ENCODE measurements around the gene CEBPA. TPM values are rescaled to one million over a fixed set of nuclear protein-coding genes. Genes with fewer than 3 reads are reported as not detected.

CEBPA gene
- total and polyA plus RNA-seq, 2 experiments from 2014 or later = 2.4 to 6.2 TPM

GRCh38 chr19:33274663-33275558 lies 27.4 kb downstream of the CEBPA start:
- Histone ChIP-seq H3K9me3 (ENCODE audit: low read depth) (no peaks in the 10 kb centered on the region), H3K27me3 (no peaks in the 10 kb centered on the region), H3K4me1 (ENCODE audit: low read depth) (peaks cover 7% of the 10 kb centered on the region), H3K36me3 (no peaks in the 10 kb centered on the region), H3K27ac (no peak overlapping the region), H3K4me3 (no peak overlapping the region)
- DNase-seq (ENCODE audit: low read depth in 1 of 2, low spot score in 1 of 2) = no peak
- TF ChIP-seq, protein P1, sequence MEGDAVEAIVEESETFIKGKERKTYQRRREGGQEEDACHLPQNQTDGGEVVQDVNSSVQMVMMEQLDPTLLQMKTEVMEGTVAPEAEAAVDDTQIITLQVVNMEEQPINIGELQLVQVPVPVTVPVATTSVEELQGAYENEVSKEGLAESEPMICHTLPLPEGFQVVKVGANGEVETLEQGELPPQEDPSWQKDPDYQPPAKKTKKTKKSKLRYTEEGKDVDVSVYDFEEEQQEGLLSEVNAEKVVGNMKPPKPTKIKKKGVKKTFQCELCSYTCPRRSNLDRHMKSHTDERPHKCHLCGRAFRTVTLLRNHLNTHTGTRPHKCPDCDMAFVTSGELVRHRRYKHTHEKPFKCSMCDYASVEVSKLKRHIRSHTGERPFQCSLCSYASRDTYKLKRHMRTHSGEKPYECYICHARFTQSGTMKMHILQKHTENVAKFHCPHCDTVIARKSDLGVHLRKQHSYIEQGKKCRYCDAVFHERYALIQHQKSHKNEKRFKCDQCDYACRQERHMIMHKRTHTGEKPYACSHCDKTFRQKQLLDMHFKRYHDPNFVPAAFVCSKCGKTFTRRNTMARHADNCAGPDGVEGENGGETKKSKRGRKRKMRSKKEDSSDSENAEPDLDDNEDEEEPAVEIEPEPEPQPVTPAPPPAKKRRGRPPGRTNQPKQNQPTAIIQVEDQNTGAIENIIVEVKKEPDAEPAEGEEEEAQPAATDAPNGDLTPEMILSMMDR (IDR thresholded peaks at IDR 0.05; ENCODE audit: low read depth, low read length) = no peak

DNA sequence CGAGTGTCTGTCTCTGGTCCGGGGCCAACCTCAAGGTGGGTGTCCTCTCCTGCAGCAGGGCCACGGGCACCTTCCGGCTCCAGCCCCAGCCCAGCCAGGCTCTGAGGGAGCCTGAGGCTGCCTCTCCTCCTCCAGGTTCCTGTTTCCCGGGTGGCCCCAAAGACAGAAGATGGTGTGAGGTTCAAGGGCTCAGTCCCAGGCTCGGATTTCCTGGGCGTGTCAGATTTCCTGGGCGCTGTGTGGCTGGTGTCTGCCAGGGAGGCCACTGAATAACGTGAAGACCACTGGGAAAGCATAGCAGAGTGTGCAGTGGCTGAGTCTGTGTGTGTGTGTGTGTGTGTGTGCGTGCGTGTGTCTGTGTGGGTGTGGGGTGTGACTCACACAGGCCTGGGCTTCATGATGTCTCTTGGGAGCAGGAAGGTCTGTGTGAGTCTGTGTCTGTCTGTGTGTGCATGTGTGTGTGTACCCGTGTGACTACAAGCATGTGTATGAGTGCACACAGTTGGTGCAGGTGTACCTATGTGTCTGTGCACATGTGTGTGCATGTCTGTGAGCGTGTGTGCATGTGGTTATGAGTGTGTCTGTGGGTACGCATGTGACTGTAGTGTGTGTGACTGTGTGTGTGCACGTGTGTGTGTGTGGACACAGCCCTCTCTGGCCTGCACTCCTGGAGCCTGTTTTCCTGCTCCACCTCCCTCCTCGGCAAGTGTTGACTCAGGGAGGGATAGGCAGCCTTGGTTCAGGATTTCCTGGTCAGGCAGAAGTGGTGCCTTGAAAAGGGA lies 28.3 kb downstream of the CEBPA start:
- peak in 1 of 2 donors; percentile 90 for DNase-seq (ENCODE audit: low read depth in 1 of 2, low spot score in 1 of 2)
- Histone ChIP-seq H3K9me3 (ENCODE audit: low read depth) (no peaks in the 10 kb centered on the region), H3K4me3 (no peak overlapping the region), H3K27ac (no peak overlapping the region), H3K4me1 (ENCODE audit: low read depth) (peaks cover 7% of the 10 kb centered on the region), H3K27me3 (no peaks in the 10 kb centered on the region), H3K36me3 (no peaks in the 10 kb centered on the region)
- TF ChIP-seq, protein P1 (IDR thresholded peaks at IDR 0.05; ENCODE audit: low read depth, low read length) = no peak

DNA sequence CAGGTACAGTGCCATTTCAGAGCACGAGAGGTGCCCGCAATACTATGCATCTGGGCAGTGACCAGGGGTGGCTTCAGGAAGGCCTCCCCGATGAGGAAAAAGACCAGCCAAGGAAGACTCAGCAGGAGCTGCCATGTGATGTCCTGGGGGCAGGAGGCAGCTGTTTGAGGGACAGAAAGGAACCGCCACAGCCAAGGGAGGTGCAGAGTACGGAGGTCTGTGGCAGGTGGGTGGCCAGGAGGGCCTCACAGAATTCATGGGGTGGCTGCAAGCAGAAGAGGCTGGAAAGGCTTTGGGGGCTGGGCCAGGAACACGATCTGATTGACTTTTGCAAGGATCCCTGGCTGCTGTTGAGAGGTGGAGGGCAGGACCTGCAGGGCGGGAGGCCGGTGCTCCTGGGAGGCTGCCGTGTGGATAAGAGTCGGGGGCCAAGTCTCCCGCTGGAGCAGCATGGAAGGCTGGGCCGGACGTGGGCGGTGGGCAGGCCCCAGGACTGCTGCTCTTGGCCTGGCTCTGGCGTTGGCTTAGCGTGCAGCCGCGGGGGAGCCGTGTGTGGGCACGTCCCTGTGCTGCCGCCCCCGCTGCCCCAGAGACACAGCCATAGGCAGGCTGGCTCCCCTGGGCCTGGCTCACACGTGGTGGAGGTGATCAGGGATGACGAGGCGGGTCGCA lies 29.1 kb downstream of the CEBPA start:
- Histone ChIP-seq H3K4me3 (no peak overlapping the region), H3K36me3 (no peaks in the 10 kb centered on the region), H3K27me3 (no peaks in the 10 kb centered on the region), H3K9me3 (ENCODE audit: low read depth) (no peaks in the 10 kb centered on the region), H3K27ac (no peak overlapping the region), H3K4me1 (ENCODE audit: low read depth) (peaks cover 7% of the 10 kb centered on the region)
- TF ChIP-seq, protein P1 (IDR thresholded peaks at IDR 0.05; ENCODE audit: low read depth, low read length) = no peak
- DNase-seq (ENCODE audit: low read depth in 1 of 2, low spot score in 1 of 2) = peak in 1 of 2 donors; percentile 29

DNA sequence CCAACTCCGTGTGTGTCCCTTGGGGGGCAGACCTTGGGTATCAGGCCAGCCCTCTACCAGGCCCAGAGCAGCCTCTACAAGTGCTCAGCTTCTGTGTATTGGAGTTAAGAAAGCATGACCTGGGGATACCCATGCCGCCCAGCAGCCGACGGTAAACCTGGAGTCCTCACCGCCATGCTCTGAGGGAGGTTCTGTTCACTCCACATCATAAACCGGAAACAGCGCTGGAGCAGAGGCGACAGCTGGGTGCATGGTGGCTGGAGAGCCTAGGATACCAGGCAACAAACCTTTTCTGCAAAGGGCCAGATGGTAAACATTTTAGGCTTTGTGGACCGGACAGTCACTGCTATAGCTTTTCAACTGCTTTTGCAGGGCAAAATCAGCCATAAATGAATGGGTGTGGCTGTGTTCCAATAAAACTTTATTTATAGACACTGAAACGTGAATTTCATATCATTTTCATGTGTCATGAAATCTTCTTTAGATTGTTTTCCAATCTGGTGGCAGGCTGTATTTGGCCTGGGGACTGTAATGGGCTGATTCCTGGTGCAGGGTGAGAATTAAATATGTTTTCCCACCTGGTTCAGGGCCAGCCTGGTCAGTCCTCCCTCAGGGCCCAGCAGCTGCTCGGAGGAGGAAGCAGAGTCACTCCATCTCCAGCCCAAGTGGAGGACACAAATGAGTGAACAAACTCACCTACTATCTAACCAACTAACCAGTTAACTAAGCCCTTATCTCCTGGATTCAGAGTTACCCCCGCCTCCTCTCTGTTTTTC lies 30.9 kb downstream of the CEBPA start:
- no peaks in the 10 kb centered on the region for H3K36me3 ChIP-seq
- no peaks in the 10 kb centered on the region for H3K27me3 ChIP-seq
- H3K9me3 ChIP-seq (ENCODE audit: low read depth) = no peaks in the 10 kb centered on the region
- TF ChIP-seq, protein P1 (IDR thresholded peaks at IDR 0.05; ENCODE audit: low read depth, low read length) = no peak
- DNase-seq (ENCODE audit: low read depth in 1 of 2, low spot score in 1 of 2) = no peak
- peaks cover 12% of the 10 kb centered on the region for H3K4me1 ChIP-seq (ENCODE audit: low read depth)
- H3K27ac ChIP-seq = no peak overlapping the region
- no peak overlapping the region for H3K4me3 ChIP-seq

DNA sequence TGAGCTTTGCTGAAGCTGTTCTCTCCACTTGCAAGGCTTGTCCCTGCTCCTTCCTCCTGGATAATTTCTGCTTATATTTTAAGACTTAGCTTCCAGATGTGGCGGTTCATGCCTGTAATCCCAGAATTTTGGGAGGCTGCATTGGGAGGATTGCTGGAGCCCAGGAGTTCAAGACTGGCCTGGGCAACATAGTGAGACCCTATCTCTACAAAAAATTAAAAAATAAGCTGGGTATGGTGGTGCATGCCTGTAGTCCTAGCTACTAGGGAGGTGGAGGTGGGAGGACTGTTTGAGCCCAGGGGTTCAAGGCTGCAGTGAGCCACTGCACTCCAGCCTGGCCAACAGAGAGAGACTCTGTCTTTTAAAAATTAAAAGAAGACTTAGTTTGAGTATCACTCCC lies 31.6 kb downstream of the CEBPA start:
- Histone ChIP-seq H3K36me3 (no peaks in the 10 kb centered on the region), H3K9me3 (ENCODE audit: low read depth) (no peaks in the 10 kb centered on the region), H3K4me1 (ENCODE audit: low read depth) (peaks cover 12% of the 10 kb centered on the region), H3K27me3 (no peaks in the 10 kb centered on the region), H3K27ac (no peak overlapping the region), H3K4me3 (no peak overlapping the region)
- TF ChIP-seq, protein P1 (IDR thresholded peaks at IDR 0.05; ENCODE audit: low read depth, low read length) = no peak
- no peak for DNase-seq (ENCODE audit: low read depth in 1 of 2, low spot score in 1 of 2)
